Caki2 (cell line): Measurements from ENCODE around the gene TMUB2. TPM values are rescaled to one million over a fixed set of nuclear protein-coding genes. Genes with fewer than 3 reads are reported as not detected.

ENCODE experiments used
- DNase-seq: peaks from one replicate; pipeline ENCODE4 v3.0.0-alpha.2; 2015; ENCODE audit warnings: low read depth
- in situ Hi-C: cut with HindIII; loops from 2 replicates; pipeline ENCODE4 v1.10.0; 2016; ENCODE audit warnings: low sequenced_read_pairs, low pct_unique_long_range_greater_than_20kb, mixed read lengths
- total RNA-seq: library from RNA; depleted of rRNA; stranded (reverse); fragments of >200 nt; shearing (Covaris generic); gene quantifications from 2 replicates; pipeline ENCODE4 v1.2.3, GENCODE V29; 2014; ENCODE audit warnings: low replicate concordance

The TMUB2 gene
- total RNA-seq, 1 experiment from 2014 or later, result 66.0 TPM

DNA sequence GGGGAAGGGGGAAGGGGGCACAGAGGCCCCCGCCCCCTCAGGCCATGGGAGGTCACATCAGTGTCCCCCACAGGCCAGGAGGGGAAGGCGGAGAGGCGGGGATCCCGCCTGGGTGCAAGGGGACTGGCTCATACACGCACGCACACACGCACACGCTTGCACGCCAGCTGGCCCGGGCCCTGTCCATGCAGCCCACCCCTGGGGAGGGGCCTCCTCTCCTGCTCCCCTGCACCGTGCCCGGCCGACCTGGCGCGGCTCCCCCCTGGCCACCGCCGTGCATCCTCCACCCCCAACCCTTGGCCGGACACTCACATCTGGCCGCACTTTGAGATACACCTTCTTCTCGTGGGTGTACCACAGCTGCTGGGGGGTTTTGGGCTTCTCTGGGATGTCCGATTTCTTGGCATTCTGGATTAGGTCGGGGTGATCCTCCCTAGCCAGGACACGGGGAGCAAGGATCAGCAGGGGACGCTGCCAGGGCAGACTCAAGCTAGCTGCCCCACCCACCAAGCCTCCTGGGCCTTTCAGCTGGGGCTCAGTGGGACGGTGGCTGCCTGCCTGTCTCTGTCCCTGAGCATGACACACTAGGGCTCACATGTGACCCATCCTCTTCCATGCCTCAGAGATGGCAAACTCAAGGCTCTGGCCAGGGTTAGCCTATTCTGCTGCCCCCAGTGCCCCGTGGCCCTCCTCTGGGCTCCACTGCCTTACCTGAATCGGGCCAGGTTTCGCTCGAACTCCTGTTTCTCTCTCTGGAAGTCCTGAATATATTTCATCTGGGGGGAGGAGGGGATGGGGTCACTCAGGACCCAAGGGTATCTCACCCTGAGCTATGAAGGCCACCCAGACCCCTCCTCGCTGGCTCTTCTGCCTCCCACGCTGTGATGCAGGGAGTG is 26.0 kb downstream of the TMUB2 start:
- in situ Hi-C loops, result no loop called here

GRCh38 chr17:44213403-44214229 is 26.8 kb downstream of the TMUB2 start:
- in situ Hi-C loops, result no loop called here
- no peak for DNase-seq

More for the DNA sequence above, 26.0 kb downstream of the TMUB2 start:
- DNase-seq, result no peak

GRCh38 chr17:44214230-44214494 is 27.4 kb downstream of the TMUB2 start:
- in situ Hi-C loops, result no loop called here

GRCh38 chr17:44214896-44215295 is 28.1 kb downstream of the TMUB2 start:
- DNase-seq, result no peak
- in situ Hi-C loops, result no loop called here

More at GRCh38 chr17:44214230-44214494, 27.4 kb downstream of the TMUB2 start:
- DNase-seq, result no peak

DNA sequence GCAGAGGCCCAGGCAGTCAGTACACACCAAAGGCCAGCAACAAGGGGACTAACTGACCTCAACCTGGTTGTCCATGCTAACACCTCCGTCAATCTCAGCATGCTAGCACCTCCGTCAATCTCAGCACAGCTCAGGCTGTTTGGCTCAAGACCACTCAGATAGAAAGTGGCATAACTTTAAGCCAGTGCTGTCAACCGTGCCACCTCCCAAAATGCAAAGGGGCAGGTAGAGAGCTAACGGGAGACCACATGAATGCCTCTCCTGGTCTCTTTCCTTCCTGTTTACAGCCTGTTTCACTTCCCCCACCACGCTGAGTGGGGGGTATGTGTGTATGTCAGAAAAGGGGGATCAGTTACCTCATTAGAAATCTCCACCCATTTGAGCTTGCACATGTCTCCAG is 29.4 kb downstream of the TMUB2 start:
- no peak for DNase-seq
- in situ Hi-C loops, result no loop called here

- DNase-seq, result no peak
- in situ Hi-C loops, result no loop called here
Measured at GRCh38 chr17:44216694-44217093, 29.9 kb downstream of the TMUB2 start.

DNA sequence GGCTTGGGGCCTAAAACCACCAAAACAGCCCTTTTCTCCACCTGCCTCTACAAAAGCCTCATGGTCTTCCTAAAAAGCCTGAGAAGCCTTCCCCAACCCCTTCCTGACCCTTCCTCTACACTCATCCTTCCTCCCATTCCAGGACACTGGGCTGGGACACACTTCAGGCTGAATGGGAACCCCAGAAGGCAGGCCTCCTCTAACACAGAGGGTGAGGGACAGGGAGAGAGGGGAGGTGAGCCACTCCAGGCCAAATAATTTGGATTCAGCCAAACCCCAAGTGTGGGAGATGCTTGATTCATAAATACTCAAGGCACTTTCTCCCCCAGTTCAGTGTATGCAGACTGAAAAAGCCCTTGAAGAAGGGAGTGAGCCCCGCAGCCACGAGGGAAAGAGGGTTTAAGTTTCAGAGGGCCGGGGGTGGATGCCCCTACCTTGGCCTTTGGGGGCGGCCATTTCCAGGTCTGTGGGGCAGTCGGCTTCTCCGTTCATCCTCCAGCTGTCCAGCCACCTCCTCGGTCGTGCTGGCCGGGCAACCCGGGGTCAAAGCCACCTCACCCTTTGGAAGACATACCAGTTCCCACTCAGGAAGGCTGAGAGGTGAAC is 31.1 kb downstream of the TMUB2 start:
- DNase-seq, result no peak
- in situ Hi-C loops, result no loop called here

GRCh38 chr17:44218344-44219107 is 31.8 kb downstream of the TMUB2 start:
- in situ Hi-C loops, result no loop called here
- peak; percentile 95 for DNase-seq

GRCh38 chr17:44219108-44219615 is 32.4 kb downstream of the TMUB2 start:
- peak; percentile 67 for DNase-seq
- in situ Hi-C loops, result no loop called here

GRCh38 chr17:44219616-44220212 is 32.9 kb downstream of the TMUB2 start, which contains the start of gene UBTF:
Gene UBTF, minus strand, starts transcription at chr17:44219675. Its CDS starts 1,446 bp downstream, at chr17:44218229.
- DNase-seq, result peak; percentile 65
- in situ Hi-C loops, result no loop called here

GRCh38 chr17:44220213-44221083 is 33.7 kb downstream of the TMUB2 start:
- in situ Hi-C loops, result no loop called here
- peak; percentile 66 for DNase-seq

GRCh38 chr17:44221084-44221861 is 34.5 kb downstream of the TMUB2 start:
- in situ Hi-C loops, result no loop called here
- peak; percentile 81 for DNase-seq

DNA sequence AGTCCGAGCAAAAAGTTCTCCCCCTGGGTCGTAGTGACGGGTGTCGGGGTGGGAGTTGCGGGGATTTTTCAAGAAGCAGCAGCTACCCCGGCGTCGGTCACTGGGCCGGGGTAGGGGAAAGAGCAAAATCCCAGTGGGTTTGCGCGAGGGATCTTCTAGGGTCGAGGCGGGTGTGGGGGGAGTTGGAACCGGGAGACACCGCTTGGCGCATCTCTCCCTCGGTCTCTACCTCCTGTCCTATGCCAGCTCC is 35.0 kb downstream of the TMUB2 start:
- in situ Hi-C loops, result no loop called here

GRCh38 chr17:44222112-44222869 is 35.5 kb downstream of the TMUB2 start:
- DNase-seq, result peak; percentile 88
- in situ Hi-C loops, result no loop called here

More for the DNA sequence above, 35.0 kb downstream of the TMUB2 start:
- no peak for DNase-seq

DNA sequence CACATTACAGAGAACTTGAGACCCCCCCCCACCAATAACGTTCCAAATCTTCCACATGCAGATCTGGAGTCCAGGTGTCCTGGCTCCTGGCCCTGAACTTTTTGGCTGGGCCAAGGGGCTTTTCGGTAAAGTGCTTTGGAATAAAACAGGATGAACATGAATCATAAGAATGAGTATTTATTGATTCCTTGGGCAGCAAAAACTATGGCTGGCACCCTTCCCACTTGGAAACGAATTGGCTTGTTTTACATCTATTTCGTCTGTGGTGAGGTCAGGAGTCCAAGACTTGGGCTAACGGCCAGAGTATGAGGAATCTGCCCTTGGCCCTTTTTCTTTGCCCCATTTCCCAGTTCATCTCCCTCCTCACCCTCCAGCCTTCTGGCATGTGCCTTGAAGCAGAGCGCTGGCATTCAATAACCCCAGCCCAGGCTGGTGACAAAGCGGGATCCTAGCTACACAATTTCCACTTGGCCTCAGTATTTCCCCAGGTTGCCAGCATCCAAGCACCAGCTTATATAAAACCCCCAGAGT is 36.8 kb downstream of the TMUB2 start:
- in situ Hi-C loops, result no loop called here
- DNase-seq, result peak; percentile 55
